Spleen (tissue), 7 donors: ENCODE data around the gene AKAP9.

Source experiments
- CTCF ChIP-seq, 11 experiments: fragments of 200-600 bp in 7 of 11; fragments of 450-650 bp in 4 of 11; sonication (generic) in 4 of 11; IDR thresholded peaks in 8 of 11; conservative IDR thresholded peaks in 3 of 11; 1 replicate in 7 of 11; 2 replicates in 4 of 11; pipeline versions ENCODE4 v1.4.0 to v1.8.0; 2016 to 2021; ENCODE audit warnings: antibody characterized with exemption in 11 of 11, inconsistent platforms in 4 of 11, mild to moderate bottlenecking in 1 of 11
- POLR2A ChIP-seq, 3 donors: fragments of 450-650 bp; IDR thresholded peaks; one replicate each; pipeline ENCODE4 v1.5.1; 2017; ENCODE audit warnings: antibody characterized with exemption in 3 of 3, mild to moderate bottlenecking in 1 of 3
- POLR2AphosphoS5 ChIP-seq, 3 donors: sonication (generic); formaldehyde crosslinking; IDR thresholded peaks; one replicate each; pipeline ENCODE4 v1.5.1; 2017; ENCODE audit warnings: antibody characterized with exemption in 3 of 3
- donor health status: DM: no; HTN: no; CAD: no; lungs with moderate emphysema.
- donor health status: DM: no; HTN: no; CAD: no.
- donor health status: DM: no; HTN: no; CAD: no.

GRCh38 chr7:92013611-92014010 is 72.9 kb downstream of the AKAP9 start:
- TF ChIP-seq CTCF (IDR thresholded peaks at IDR 0.05 in 8 of 11, conservative IDR thresholded peaks at IDR 0.05 in 3 of 11) (no peak), POLR2A (IDR thresholded peaks at IDR 0.05) (no peak), POLR2AphosphoS5 (IDR thresholded peaks at IDR 0.05) (no peak)
